Fibroblast of lung (primary cell): ENCODE data around the gene HECTD1. TPM values are rescaled to one million over a fixed set of nuclear protein-coding genes. Genes with fewer than 3 reads are reported as not detected.

Experiments
- DNase-seq, 2 donors: peaks; one replicate each; pipeline versions ENCODE4 v3.0.0 to v3.0.0-alpha.2; 2010; ENCODE audit warnings: low read depth in 2 of 2
- H2AFZ ChIP-seq: 2 replicates; pipeline ENCODE4 v1.5.1; 2012; ENCODE audit warnings: low read length, control low read depth, inconsistent platforms
- H3K27ac ChIP-seq: 2 replicates; pipeline ENCODE4 v1.5.1; 2011; ENCODE audit warnings: low read length, control low read depth; ENCODE audit not compliant: insufficient read depth
- H3K27me3 ChIP-seq: 2 replicates; pipeline ENCODE4 v1.5.1; 2011; ENCODE audit warnings: mild to moderate bottlenecking, low read length; ENCODE audit not compliant: control insufficient read depth, insufficient read depth
- H3K36me3 ChIP-seq: 2 replicates; pipeline ENCODE4 v1.5.1; 2011; ENCODE audit warnings: low read length; ENCODE audit not compliant: control insufficient read depth, insufficient read depth
- H3K4me1 ChIP-seq: 2 replicates; pipeline ENCODE4 v1.5.1; 2011; ENCODE audit warnings: low read length; ENCODE audit not compliant: control insufficient read depth, insufficient read depth; ENCODE audit errors: extremely low read depth
- H3K4me2 ChIP-seq: 2 replicates; pipeline ENCODE4 v1.5.1; 2011; ENCODE audit warnings: low read length, control low read depth; ENCODE audit not compliant: insufficient read depth; ENCODE audit errors: extremely low read depth
- H3K4me3 ChIP-seq, 4 experiments: fragments of 200-600 bp in 1 of 4; sonication (generic) in 1 of 4; replicated peaks in 1 of 4; 2 replicates each; pipeline ENCODE4 v1.5.1; 2011 to 2016; ENCODE audit warnings: low read length in 4 of 4, low read depth in 3 of 4, mild to moderate bottlenecking in 3 of 4, control low read depth in 2 of 4, inconsistent platforms in 1 of 4, mixed read lengths in 1 of 4; ENCODE audit not compliant: insufficient read depth in 1 of 4; ENCODE audit errors: control extremely low read depth in 1 of 4
- H3K79me2 ChIP-seq: 2 replicates; pipeline ENCODE4 v1.5.1; 2012; ENCODE audit warnings: mild to moderate bottlenecking, low read length, inconsistent platforms; ENCODE audit not compliant: control insufficient read depth, insufficient read depth
- H3K9ac ChIP-seq: 2 replicates; pipeline ENCODE4 v1.5.1; 2011; ENCODE audit warnings: mild to moderate bottlenecking, low read length, control low read depth; ENCODE audit not compliant: insufficient read depth
- H3K9me3 ChIP-seq: 2 replicates; pipeline ENCODE4 v1.5.1; 2012; ENCODE audit warnings: low read depth, low read length; ENCODE audit not compliant: control insufficient read depth, insufficient read depth
- H4K20me1 ChIP-seq: 2 replicates; pipeline ENCODE4 v1.5.1; 2011; ENCODE audit warnings: low read length; ENCODE audit not compliant: control insufficient read depth, insufficient read depth; ENCODE audit errors: extremely low read depth
- EZH2 ChIP-seq: IDR thresholded peaks from 2 replicates; pipeline ENCODE4 v1.5.1; 2012; ENCODE audit warnings: low read length, control low read depth, mild to moderate bottlenecking; ENCODE audit errors: missing control alignments
- polyA plus RNA-seq, 2 donors: library from polyadenylated mRNA; depleted of rRNA in 1 of 2; stranded (reverse) in 1 of 2; unstranded in 1 of 2; fragments of >200 nt; gene quantifications; 2 replicates each; pipeline ENCODE4 v1.2.1, GENCODE V29; 2011 to 2012; ENCODE audit warnings: missing spikeins in 1 of 2
- total RNA-seq: library from RNA; depleted of rRNA; stranded (reverse); fragments of >200 nt; gene quantifications from 2 replicates; pipeline ENCODE4 v1.2.1, GENCODE V29; 2014
- TF ChIP-seq, protein P1 (sequence below), 2 donors: IDR thresholded peaks in 1 of 2; conservative IDR thresholded peaks in 1 of 2; 1 replicate in 1 of 2; 2 replicates in 1 of 2; pipeline ENCODE4 v1.5.1; 2011 to 2012; ENCODE audit warnings: low read length in 2 of 2, control low read depth in 1 of 2, inconsistent platforms in 1 of 2, low read depth in 1 of 2, mild to moderate bottlenecking in 1 of 2

Gene HECTD1
- total and polyA plus RNA-seq, 2 donors (not counting 1 experiment from before 2014, with no cell fraction given), result 135 to 534 TPM

DNA sequence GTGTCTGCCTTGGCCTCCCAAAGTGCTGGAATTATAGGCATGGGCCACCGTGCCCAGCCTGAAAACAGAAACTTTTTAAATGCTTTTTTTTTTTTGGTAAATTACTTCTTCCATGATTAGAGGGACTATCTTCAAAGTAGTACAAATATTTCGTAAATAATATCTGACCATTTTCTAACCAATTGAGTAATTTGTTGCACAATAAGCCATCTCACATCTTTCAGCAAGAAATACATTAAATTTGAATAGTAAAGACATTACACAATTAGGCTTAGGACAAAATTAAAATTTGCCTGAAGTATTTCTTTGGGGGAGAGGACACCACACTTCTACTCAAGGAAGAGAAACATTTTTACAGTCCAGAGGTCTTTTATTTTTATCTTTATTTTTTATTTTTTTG is 96.7 kb downstream of the HECTD1 start:
- Histone ChIP-seq H3K79me2 (no peaks in the 10 kb centered on the region), H3K4me2 (no peak overlapping the region), H3K27me3 (no peaks in the 10 kb centered on the region), H3K4me1 (no peaks in the 10 kb centered on the region), H4K20me1 (no peaks in the 10 kb centered on the region), H3K9me3 (no peaks in the 10 kb centered on the region), H3K9ac (no peak overlapping the region), H2AFZ (no peak overlapping the region), H3K4me3 (no peak overlapping the region), H3K36me3 (peaks cover 12% of the 10 kb centered on the region), H3K27ac (no peak overlapping the region)
- no peak for TF ChIP-seq EZH2
- TF ChIP-seq, protein P1, sequence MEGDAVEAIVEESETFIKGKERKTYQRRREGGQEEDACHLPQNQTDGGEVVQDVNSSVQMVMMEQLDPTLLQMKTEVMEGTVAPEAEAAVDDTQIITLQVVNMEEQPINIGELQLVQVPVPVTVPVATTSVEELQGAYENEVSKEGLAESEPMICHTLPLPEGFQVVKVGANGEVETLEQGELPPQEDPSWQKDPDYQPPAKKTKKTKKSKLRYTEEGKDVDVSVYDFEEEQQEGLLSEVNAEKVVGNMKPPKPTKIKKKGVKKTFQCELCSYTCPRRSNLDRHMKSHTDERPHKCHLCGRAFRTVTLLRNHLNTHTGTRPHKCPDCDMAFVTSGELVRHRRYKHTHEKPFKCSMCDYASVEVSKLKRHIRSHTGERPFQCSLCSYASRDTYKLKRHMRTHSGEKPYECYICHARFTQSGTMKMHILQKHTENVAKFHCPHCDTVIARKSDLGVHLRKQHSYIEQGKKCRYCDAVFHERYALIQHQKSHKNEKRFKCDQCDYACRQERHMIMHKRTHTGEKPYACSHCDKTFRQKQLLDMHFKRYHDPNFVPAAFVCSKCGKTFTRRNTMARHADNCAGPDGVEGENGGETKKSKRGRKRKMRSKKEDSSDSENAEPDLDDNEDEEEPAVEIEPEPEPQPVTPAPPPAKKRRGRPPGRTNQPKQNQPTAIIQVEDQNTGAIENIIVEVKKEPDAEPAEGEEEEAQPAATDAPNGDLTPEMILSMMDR (conservative IDR thresholded peaks at IDR 0.05 in 1 of 2, IDR thresholded peaks at IDR 0.05 in 1 of 2; ENCODE audit: low read depth in 1 of 2, low read length in 2 of 2), result no peak
- peak in 1 of 2 donors; percentile 38 for DNase-seq

DNA sequence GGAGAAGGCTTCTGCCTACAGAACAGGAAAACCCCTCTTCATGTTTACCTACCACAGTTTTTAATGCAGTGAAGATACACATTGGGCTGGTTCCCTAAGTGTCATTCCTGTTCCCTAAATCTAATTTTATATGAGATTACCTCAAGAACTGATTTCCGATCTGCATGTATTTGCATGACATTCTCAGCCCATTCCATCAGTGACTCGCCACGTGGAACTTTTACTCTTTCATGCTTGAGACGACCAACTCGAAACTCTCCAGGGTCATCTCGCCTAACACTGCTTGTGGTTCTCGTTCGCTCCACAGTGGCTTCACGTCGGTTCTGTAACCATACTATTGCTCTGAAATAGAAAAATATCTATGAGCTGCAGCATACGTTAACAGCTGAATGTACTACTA is 98.3 kb downstream of the HECTD1 start:
- Histone ChIP-seq H3K36me3 (peaks cover 15% of the 10 kb centered on the region), H3K4me1 (no peaks in the 10 kb centered on the region), H3K9ac (no peak overlapping the region), H3K27me3 (no peaks in the 10 kb centered on the region), H3K9me3 (no peaks in the 10 kb centered on the region), H3K27ac (no peak overlapping the region), H3K4me3 (no peak overlapping the region), H4K20me1 (no peaks in the 10 kb centered on the region), H3K4me2 (no peak overlapping the region), H2AFZ (no peak overlapping the region), H3K79me2 (no peaks in the 10 kb centered on the region)
- TF ChIP-seq, protein P1 (conservative IDR thresholded peaks at IDR 0.05 in 1 of 2, IDR thresholded peaks at IDR 0.05 in 1 of 2; ENCODE audit: low read depth in 1 of 2, low read length in 2 of 2), result no peak
- TF ChIP-seq EZH2, result no peak
- no peak for DNase-seq

DNA sequence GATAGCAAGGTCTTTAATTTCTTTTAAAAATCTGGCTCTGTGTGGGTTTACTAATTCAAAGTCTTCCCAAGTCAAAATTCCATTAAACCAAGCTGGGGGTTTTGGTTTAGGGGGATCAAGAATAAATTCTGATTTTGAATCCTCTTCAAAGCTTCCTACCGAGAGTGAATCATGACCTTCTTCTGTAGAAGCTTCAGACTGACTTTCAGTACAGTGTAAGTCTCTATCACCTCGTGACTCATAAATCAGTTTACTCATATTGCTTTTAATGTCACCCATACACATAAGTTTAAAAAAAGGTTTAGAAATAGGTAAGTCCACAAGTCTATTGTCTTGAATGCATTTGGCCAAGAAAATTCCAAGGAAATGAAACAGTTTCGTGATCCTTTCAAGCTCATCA is 100.8 kb downstream of the HECTD1 start:
- no peak for TF ChIP-seq EZH2
- TF ChIP-seq, protein P1 (conservative IDR thresholded peaks at IDR 0.05 in 1 of 2, IDR thresholded peaks at IDR 0.05 in 1 of 2; ENCODE audit: low read depth in 1 of 2, low read length in 2 of 2), result no peak
- no peak overlapping the region for H3K27ac ChIP-seq
- no peak overlapping the region for H3K9ac ChIP-seq
- H3K79me2 ChIP-seq, result no peaks in the 10 kb centered on the region
- no peaks in the 10 kb centered on the region for H3K4me1 ChIP-seq
- no peak overlapping the region for H3K4me3 ChIP-seq
- peaks cover 14% of the 10 kb centered on the region for H3K36me3 ChIP-seq
- H2AFZ ChIP-seq, result no peak overlapping the region
- DNase-seq, result peak in 1 of 2 donors; percentile 56
- no peaks in the 10 kb centered on the region for H3K27me3 ChIP-seq
- H4K20me1 ChIP-seq, result no peaks in the 10 kb centered on the region
- H3K9me3 ChIP-seq, result no peaks in the 10 kb centered on the region
- H3K4me2 ChIP-seq, result no peak overlapping the region
